Liver (tissue), 3 donors: ENCODE results near the gene CNOT4.

ENCODE experiments used
- EGR1 ChIP-seq, 2 donors: IDR thresholded peaks; 2 replicates each; pipeline ENCODE4 v1.6.1; 2016 to 2018; ENCODE audit warnings: antibody characterized with exemption in 2 of 2, low read depth in 2 of 2
- FOXA1 ChIP-seq: IDR thresholded peaks from 2 replicates; pipeline ENCODE4 v1.6.1; 2016; ENCODE audit warnings: antibody characterized with exemption
- GABPA ChIP-seq, 2 donors: IDR thresholded peaks in 1 of 2; conservative IDR thresholded peaks in 1 of 2; 2 replicates each; pipeline ENCODE4 v1.6.1; 2016; ENCODE audit warnings: antibody characterized with exemption in 2 of 2, mild to moderate bottlenecking in 1 of 2, moderate library complexity in 1 of 2
- RAD21 ChIP-seq, 2 donors: IDR thresholded peaks; 2 replicates each; pipeline ENCODE4 v1.6.1; 2016; ENCODE audit warnings: antibody characterized with exemption in 2 of 2, mild to moderate bottlenecking in 2 of 2
- TF ChIP-seq, protein P1 (sequence below): fragments of 150-350 bp; IDR thresholded peaks from 2 replicates; pipeline ENCODE4 v1.5.1; 2017; ENCODE audit warnings: improper control_type of control experiment, low read depth, low read length; ENCODE audit not compliant: missing input control
- donor health status: healthy.
- donor health status: healthy.

DNA sequence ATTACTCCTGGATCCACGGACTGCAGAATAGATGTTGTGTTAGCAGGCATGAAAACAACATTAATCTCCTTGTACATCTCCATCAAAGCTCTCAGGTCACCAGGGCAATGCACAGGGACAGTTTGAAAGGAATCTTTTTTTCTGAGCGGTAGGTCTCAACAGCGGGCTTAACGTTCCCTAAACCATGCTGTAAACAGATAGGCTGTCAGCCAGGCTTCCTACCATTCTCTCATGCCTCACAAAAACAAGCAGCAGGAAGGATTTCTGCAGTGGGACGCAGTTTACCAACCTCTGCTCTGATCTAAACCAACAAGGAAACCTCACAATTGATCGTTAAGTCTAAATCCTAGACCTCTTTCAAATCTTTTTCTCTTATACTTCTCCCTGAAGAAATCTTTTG is 50.8 kb downstream of the CNOT4 start:
- TF ChIP-seq FOXA1 (no peak), EGR1 (IDR thresholded peaks at IDR 0.05; ENCODE audit: low read depth in 2 of 2) (no peak), GABPA (IDR thresholded peaks at IDR 0.05 in 1 of 2, conservative IDR thresholded peaks at IDR 0.05 in 1 of 2) (no peak), RAD21 (IDR thresholded peaks at IDR 0.05) (no peak)
- TF ChIP-seq, protein P1, sequence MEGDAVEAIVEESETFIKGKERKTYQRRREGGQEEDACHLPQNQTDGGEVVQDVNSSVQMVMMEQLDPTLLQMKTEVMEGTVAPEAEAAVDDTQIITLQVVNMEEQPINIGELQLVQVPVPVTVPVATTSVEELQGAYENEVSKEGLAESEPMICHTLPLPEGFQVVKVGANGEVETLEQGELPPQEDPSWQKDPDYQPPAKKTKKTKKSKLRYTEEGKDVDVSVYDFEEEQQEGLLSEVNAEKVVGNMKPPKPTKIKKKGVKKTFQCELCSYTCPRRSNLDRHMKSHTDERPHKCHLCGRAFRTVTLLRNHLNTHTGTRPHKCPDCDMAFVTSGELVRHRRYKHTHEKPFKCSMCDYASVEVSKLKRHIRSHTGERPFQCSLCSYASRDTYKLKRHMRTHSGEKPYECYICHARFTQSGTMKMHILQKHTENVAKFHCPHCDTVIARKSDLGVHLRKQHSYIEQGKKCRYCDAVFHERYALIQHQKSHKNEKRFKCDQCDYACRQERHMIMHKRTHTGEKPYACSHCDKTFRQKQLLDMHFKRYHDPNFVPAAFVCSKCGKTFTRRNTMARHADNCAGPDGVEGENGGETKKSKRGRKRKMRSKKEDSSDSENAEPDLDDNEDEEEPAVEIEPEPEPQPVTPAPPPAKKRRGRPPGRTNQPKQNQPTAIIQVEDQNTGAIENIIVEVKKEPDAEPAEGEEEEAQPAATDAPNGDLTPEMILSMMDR: no peak
